GM18909 (cell line): Measurements from ENCODE around the gene TNFSF13.

Experiments used
- ATAC-seq: cut with Tn5 transposase; IDR thresholded peaks from one replicate; pipeline ENCODE4 v1.9.1; 2021; ENCODE audit warnings: mild to moderate bottlenecking; ENCODE audit not compliant: unreplicated experiment, poor library complexity

The TNFSF13 gene

DNA sequence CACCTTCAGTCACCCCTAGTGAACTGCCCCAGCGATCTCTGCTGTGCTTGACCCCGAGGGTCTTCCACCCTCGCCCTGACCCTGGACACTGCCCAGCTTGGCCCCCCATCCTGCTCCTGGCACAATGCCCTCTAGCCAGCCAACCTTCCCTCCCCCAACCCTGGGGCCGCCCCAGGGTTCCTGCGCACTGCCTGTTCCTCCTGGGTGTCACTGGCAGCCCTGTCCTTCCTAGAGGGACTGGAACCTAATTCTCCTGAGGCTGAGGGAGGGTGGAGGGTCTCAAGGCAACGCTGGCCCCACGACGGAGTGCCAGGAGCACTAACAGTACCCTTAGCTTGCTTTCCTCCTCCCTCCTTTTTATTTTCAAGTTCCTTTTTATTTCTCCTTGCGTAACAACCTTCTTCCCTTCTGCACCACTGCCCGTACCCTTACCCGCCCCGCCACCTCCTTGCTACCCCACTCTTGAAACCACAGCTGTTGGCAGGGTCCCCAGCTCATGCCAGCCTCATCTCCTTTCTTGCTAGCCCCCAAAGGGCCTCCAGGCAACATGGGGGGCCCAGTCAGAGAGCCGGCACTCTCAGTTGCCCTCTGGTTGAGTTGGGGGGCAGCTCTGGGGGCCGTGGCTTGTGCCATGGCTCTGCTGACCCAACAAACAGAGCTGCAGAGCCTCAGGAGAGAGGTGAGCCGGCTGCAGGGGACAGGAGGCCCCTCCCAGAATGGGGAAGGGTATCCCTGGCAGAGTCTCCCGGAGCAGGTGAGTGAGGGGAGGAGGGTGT is at the start of gene TNFSF13:
TSS of gene TNFSF13 (plus strand) at position 207 of the 776 bp plus-strand sequence. CDS start at position 497, 290 bp downstream.
- ATAC-seq: no peak

DNA sequence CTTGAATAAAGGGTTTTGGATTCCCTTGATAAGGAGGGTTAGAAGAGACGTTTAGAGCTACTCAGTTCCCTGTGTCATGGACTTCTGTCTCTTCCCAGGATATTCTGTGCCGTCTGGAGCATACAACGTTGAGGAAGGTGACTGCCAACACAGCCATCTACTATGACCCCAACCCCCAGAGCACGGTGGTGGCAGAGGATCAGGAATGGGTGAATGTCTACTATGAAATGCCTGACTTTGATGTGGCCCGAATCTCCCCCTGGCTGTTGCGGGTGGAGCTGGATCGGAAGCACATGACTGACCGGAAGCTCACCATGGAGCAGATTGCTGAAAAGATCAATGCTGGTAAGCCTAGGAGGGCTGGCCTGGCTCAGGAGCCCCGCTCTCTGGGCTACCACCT is 49.7 kb upstream of the TNFSF13 start:
- ATAC-seq: no peak

DNA sequence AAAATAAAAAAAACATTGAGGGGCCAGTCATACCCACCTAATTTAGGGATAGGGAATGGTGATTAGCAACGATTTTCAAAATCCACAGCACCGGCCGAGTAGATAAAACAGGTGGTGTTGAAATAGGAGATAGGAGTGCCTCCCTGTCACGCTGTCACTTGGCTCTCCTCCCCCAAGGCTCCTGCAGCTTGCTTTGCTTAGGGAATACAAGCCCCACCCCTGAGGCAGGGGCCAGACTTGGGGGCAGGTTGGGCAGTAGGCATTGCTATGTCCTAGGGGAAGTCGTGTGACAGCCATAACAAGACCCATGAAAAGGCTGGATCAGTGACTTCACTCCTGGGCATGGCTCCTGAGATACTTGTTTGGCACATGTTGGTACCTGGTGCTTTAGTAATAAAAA is 48.6 kb upstream of the TNFSF13 start:
- ATAC-seq: no peak

DNA sequence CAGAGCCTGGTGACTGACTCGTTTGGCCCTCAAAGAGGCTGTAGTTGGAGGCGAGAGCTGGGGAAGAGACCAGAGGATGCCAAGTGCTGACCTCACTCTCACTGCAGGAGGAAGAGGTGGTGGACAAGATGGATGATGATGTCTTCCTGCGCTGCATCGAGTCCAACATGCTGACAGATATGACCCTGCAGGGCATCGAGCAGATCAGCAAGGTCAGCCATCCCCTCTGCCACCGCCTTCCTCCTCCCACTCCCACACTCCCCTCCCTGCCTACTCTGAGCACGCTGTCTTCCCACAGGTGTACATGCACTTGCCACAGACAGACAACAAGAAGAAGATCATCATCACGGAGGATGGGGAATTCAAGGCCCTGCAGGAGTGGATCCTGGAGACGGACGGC is 47.4 kb upstream of the TNFSF13 start:
- no peak for ATAC-seq

DNA sequence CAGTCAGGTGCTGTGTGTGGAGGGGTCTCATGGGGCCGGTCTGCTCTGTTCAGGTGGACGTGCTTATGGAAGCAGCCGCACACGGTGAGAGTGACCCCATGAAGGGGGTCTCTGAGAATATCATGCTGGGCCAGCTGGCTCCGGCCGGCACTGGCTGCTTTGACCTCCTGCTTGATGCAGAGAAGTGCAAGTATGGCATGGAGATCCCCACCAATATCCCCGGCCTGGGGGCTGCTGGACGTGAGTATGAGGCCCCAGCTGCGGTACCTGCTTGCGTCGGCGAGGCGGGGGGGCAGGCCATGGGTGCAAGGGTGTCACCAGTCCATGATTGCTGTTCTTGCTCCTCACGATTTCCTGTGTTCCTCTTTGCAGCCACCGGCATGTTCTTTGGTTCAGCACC is 46.4 kb upstream of the TNFSF13 start:
- ATAC-seq: no peak

GRCh38 chr17:7512824-7513540 is 45.6 kb upstream of the TNFSF13 start:
- no peak for ATAC-seq

GRCh38 chr17:7513850-7514419 is 44.6 kb upstream of the TNFSF13 start:
- ATAC-seq: no peak

DNA sequence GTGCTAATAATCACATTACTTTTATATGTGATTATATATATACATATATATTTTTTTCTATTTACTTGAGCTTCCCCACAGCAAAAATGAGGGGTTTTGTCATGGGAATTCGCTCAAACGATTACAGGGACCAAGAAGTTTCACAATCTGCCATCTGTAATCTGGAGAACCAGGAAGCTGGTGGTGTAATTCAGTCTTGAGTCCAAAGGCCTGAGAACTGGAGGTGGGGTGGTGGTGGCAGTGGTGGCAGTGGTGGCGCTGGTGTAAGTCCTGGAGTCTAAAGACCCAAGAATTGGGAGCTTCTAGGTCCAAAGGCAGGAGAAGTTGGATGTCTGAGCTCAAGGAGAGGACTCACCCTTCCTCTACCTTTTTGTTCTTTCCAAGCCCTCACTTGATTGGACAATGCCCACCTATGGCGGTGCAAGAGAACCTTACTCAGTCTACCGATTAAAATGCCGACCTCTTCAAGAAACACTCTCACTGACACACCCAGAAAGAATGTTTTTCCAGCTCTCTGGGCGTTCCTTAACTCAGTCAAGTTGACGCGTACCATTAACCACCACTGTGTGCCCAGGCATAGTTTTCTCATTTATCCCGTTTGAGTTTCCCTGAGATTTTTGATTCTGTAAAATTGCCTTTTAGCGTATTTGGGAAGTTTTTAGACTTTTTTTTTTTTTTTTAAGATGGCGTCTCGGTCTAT is 42.5 kb upstream of the TNFSF13 start:
- ATAC-seq: no peak

DNA sequence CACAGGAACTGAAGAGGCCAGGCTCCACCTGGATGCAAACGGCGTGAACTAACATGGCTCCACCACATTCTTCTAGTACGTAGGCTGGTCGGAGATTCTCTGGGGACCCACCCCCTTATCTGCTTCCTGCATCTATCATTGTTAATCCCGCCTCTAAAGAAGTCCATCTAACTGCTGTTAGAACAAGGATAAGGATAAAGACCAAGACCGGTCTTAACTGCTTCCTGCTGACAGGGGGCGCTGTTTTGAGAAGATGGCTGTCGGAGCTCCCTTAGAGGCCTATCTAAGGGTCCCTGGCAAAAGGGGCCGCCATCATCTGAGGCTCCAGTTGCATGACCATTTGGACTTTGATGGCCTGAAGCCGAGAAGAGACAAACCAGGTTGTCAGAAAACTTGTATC is 35.5 kb upstream of the TNFSF13 start:
- ATAC-seq: no peak

DNA sequence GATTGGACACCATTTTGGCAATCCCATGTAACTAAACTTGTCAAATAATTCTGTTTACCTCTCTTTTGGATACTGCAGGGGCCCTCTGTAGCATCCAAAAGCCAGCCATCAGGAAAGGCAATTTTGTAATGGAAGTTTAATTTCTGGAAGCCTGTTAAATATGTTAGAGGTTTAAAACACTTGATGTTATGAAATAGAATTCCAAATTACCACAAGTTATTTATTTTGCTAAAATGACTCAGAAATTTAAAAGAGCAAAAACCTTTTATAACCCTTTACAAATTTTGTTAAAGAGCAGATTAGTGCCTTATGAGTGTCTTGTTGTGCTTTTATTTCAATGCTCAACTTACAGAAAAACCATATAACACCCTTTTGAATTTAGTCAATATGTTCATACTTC is 29.7 kb upstream of the TNFSF13 start:
- no peak for ATAC-seq

DNA sequence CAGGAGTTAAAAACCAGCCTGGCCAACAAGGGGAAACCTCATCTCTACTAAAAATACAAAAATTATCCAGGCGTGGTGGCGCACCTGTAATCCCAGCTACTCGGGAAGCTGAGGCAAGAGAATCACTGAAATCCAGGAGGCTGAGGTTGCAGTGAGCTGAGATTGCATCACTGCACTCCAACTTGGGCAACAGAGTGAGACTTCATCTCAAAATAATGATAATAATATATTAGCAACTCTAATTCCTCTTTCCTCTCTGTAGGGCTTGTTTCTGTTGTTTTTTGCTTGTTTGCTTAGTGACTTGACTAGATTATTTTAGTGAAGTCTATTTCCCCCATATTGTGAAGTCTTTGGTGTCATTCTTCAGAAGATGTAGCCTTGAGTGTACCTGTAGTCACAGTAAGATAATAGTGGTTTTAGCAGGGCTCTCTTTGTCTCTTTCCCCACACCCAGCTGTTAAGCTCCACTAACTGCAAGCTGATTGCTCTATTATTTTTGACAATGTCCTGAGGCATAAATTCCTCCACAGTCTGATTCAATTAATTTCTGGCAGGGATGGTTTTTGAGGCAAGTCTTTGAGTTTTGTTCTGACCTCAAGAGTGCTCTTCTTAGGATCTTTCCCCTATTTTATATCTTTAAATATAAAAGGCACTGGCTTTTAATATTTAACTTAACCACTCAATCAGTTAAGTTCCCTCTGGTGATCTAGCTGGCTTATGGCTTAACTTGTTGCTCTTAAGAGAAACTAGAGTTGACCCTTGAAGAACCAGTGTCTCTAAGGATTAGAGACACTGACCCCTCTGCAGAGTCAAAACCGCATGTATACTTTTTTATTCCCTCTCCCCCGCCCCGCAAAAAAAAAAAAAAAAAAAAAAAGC is 28.3 kb upstream of the TNFSF13 start:
- ATAC-seq: no peak

GRCh38 chr17:7538050-7538449 is 20.5 kb upstream of the TNFSF13 start:
- no peak for ATAC-seq

- ATAC-seq: no peak
Observed at GRCh38 chr17:7538891-7539545, 19.5 kb upstream of the TNFSF13 start.

DNA sequence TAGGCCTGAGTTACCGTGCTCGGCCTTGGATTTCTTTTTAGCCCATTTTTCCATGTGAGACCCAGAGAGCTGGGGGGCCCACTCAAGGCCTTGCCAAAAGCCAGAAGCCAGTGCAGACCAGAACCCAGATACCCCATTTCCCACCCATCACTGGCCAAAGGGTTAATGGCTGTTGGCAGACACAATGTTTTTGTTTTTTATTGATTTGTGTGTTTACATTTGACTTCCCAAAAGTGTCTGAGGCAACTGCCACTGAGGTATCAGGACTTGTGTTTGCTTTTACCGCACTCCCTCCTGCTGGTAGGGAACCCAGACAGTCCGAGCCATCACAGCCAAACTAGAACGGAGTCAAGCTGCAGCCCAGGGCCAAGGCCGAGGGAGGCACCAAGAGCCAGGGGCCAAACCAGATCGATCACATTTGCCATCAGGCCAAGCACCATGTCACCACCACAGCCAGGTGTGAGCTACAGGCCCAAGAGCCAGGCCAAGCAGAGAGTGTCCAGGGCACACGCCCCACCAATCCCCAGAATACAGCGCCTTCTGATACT is 17.4 kb upstream of the TNFSF13 start:
- no peak for ATAC-seq

DNA sequence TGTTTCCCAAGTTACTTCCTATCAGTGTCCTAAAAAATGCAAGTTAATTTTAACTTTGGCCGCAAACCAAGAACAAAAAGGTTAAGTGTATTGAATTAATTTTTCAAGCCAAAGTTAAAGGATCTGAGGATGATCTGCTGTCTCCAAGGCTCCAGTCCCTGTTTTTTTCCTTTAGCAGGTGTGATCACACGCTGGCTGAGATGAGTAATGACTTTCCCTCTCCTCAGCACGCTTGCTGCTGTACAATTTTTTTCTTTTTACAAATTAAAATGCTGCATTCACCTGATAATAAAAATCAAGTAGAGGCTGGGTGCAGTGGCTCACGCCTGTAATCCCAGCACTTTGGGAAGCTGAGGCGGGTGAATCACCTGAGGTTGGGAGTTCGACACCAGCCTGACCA is 13.6 kb upstream of the TNFSF13 start:
- no peak for ATAC-seq

DNA sequence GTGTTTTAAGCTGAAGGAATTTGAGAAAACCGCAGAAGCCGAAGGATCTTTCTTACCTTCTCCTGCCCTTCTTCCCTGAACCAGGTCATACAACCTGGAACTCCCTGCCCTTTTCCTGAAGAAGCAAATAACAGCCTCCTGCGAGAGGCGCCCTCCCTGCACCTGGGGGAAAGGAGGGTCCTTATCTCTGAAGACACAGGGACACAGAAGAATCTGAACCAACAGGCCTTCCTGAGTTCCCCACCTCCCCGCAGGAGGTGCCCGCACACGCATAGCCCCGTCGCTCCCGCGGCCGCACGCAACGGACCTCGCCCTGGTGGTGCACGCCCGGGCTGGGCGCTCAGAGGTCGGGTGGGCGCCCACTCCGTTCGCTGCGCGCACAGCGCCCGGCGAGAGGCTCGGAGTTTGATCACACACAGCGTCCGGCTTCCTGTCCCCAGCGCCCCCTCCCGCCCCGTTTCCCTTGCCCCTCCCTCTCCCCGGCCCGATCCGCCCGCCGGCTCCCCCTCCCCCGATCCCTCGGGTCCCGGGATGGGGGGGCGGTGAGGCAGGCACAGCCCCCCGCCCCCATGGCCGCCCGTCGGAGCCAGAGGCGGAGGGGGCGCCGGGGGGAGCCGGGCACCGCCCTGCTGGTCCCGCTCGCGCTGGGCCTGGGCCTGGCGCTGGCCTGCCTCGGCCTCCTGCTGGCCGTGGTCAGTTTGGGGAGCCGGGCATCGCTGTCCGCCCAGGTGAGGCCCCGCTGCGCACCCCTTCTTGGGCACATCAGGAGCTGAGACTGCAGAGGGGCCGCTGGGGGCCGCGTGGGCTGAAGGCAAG is 9.8 kb upstream of the TNFSF13 start, which contains the start of gene TNFSF12:
TSS of gene TNFSF12 (plus strand) at position 474 of the 816 bp plus-strand sequence. CDS start at position 570, 96 bp downstream.
- no peak for ATAC-seq

DNA sequence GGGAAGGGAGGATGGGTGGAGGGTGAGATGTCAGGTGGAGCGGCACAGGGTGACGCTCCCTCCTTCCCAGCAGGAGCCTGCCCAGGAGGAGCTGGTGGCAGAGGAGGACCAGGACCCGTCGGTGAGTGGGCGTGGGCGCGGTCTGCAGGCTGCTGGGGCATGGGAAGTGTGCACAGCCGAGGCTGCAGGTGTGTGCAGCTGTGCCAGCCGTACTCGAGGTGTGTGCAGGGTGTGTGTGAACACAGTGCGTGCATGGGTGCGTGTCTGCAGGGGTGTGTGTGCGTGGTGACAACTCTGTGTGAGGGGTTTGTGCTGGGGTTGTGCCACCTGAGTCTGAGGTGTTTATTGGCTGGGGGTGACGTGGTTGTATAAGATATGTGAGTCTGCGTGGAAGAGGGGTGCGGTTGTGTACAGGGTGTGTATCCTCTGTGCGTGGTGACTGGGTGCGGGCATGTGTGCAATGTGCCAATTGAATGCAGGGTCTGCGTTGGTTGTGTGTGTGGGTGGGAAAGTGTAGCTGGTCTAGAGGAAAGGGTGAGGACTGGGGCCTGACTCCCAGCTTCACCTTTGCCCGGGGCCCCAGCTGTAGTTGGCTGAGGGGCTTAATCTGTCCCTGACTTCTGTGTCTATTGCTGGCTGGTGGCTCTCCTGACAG is 9.0 kb upstream of the TNFSF13 start:
- no peak for ATAC-seq

- no peak for ATAC-seq
Observed at GRCh38 chr17:7550344-7550743, 8.2 kb upstream of the TNFSF13 start.
